SK-N-DZ (cell line): ENCODE results near the gene L1CAM.

Experiments
- DNase-seq: peaks from one replicate; pipeline ENCODE4 v3.0.0-alpha.2; 2015; ENCODE audit warnings: low spot score

The L1CAM gene

DNA sequence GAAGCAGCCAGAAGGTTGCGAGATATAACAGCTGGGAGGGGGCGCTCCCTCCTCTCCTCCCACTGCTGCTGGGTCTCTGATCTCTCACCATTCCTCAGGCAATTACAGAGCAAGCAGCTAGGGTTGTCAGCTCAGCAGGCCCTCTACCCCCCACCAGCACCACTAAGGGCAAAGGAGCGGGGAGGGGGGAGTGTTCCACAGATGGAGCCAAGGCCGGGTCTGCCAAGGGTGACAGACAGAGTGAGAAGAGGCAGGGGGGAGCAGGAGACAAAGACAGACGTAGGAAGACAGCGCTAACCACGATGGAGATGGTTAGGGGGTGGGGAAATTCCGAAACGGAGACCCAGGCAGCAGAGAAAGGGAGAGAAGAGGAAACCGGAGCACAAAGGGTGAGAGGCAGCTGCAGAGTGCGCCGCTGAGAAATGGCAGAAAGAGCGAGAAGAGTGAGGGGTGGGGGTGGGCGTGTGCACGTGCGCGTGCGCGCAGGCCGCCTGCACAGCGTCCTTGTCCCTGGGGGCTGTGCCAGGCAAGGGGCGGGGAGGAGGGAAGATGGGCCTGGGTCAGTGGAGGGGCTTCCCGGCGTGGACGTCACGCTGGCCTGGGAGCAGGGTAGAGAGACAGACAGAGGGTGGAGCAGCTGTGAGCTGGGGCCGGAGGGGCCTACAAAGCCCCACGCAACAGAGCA, 6.9 kb downstream of the L1CAM start:
- peak; percentile 75 for DNase-seq

DNA sequence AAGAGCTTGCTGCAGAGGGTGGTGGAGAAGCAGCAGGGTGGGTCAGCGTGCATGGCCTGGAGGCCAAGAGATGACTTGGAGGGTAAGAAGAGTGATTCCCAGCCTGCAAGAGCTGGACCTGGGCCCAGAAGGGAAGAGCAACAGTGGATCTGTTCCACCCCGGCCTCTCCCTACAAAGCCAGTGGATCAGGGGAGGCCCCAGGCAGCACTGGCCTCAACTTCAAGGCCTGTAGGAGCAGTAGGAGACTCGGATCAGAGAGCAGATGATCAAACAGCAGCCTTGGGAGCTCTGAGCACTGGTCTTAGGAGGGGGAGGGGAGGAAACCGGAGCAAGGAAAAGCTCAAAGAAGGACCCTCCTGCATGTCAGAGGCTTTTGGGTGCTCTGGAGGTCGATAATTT, 7.6 kb downstream of the L1CAM start:
- DNase-seq, result no peak

DNA sequence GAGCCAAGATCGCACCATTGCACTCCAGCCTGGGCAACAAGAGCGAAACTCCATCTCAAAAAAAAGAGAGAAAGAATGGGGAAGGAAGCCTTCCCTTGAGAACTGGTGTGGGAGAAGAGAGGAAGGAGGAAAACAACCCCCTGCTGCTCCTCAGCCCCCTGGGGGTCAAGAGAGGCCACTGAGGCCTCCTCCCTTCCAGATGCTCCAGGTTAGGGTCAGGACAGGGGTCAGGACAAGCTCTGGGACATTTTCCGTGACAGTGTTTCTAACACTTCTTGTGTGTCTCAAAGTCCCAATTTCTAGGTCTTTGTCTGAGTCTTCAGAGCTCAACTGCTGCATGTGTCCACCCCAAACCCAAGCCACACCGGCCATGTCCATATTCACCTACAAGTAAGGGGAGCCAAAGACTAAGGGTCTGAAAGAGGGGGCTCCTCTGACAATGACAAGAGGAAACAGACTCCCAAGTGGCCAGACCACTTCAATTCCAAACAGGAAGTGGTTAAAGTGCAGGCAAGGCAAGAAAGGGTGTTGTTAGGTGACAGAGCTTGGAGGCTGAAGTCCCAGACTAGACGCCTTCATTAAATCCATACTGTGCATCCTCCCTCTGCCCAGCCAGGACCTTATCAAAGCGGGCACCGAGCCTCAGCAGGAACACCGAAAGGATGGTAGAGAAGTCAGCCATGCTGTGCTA, 8.3 kb downstream of the L1CAM start:
- DNase-seq, result no peak

DNA sequence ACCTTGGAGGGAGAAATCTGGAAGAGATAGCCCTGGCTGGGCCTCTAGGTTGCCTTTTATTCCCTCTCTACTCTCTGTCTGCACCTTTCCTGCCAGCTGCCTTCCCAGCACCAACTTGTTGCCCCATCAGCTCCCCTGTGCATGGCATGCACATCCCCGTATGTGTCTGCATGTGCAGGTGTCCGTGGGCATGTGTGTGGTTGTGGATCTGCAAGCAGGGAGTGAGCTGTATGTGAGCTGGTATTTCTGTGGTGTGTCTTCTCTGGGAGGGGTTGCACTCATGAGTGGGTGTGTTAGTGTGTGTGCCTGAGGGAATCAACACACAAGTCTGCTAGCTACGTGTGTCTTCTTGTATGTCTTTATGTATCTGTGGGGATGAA, 9.9 kb downstream of the L1CAM start:
- no peak for DNase-seq

DNA sequence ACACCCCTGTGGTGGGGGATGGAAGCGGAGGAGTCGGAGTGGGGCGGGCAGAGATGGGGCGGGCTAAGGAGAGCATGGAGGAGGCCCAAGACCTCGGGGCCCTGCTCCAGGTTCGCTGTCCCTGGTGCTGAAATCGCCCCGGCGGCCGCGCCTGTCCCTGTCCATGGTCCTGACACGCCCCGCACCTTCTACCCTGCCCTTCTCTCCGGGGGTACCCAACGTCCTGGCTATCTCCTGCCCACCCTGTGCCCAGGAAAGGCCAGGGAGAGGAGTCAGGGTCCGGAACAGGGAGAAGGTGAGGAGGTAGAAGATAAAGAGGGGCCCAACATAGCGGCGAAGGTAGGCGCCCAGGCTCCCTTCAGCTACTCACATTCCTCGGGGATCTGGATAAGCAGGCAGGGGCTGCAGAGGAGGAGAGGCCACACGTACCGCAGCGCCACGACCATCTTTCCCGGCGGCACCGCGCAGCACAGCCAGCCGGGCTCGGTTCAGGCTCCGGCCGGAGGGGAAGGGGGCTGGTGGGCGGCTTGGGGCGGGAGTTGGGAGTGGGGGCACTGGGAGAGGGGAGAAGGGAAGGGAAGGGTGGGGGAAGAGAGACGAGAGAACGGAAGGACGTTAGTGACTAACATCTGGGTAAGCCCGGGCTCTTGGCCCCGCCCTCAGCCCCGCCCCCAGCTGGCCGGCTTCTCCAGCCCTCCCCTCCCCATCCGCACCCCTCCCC, 10.4 kb downstream of the L1CAM start:
- DNase-seq, result no peak

DNA sequence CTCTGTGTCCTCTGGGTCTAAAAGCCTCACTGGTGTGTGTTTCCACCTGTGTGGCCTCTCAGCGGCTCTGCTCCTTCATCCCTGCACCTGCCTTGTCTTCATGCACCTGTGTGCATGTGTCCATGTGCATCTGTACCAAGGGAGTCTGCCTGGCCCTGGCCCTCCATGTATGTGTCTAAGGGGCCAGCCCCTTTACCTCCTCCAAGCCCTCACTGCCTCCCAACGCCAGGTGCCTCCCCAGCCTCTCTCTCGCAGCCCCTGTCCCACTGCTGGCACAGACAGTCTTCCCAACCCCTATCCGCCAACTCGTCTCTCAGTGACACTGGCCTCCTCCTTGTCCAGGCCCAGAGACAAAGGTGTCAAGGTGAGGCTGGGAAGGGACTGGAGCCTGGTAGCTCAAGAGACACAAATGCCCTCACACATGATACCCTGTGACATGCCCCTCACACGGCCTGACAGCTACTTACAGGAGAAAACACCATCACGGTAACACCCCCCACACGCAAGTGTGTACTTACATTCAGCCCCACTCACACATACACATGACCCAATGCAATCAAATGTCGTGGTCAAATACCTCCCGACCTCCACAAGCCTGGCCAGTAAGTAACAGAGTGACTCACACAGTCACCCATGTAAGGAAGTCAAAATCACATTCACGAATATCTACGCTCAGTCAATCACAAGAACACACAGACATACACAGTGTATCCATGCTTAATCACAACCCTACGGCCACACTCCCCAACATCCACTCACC, 11.4 kb downstream of the L1CAM start:
- DNase-seq, result no peak

DNA sequence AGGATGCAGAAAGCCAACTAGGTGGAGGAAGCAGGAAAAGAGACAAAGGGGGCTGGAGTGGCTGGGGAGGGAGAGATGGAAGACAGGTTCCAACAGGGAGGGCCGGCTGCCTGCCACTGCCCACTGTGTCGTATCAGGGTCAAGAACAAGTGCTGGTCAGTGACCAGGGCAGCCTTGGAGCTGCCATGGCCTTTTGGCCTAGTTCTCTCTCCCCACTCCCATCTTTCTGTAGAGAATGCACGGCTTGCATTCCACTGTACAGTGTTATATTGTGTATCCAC, 11.9 kb downstream of the L1CAM start:
- DNase-seq, result no peak

DNA sequence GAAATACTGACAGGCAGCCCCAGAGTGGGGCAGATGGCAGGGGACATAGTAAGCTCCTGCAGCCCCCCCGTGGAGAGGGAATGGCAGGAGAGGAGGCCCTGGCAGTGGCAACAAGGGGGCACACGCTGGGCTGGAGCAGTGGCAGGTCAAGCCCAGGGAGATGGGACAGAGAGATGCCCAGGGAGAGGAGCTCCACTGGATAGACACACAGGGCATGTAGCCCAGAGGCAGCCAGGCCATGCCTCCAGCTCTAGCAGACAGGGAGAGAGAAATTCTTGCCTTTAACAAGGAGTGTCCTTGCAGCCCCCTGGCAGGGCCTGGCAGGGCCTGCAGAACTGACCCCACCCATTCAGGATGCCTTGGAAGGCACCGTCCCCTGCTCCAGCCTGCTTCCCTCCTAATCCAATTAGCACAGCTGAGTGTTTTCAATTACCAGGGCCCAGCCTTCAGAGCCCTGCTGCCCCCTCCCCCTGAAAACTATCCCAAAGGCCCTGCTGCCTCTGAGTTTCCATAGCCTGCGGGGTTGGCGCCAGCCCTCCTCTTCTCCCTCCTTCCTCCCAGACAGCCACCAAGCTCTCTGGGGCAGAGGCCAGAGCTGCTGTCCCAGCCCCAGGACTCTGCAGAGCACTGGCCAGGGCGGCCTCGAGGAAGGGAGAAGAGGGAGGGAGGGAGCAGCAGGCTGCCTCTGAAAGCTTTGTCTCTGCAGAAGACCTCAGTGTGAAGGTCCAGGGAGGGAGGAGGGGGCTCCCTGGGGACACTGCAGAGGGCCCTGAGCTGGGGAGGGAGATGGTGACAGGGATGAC, 12.5 kb downstream of the L1CAM start:
- peak; percentile 94 for DNase-seq

DNA sequence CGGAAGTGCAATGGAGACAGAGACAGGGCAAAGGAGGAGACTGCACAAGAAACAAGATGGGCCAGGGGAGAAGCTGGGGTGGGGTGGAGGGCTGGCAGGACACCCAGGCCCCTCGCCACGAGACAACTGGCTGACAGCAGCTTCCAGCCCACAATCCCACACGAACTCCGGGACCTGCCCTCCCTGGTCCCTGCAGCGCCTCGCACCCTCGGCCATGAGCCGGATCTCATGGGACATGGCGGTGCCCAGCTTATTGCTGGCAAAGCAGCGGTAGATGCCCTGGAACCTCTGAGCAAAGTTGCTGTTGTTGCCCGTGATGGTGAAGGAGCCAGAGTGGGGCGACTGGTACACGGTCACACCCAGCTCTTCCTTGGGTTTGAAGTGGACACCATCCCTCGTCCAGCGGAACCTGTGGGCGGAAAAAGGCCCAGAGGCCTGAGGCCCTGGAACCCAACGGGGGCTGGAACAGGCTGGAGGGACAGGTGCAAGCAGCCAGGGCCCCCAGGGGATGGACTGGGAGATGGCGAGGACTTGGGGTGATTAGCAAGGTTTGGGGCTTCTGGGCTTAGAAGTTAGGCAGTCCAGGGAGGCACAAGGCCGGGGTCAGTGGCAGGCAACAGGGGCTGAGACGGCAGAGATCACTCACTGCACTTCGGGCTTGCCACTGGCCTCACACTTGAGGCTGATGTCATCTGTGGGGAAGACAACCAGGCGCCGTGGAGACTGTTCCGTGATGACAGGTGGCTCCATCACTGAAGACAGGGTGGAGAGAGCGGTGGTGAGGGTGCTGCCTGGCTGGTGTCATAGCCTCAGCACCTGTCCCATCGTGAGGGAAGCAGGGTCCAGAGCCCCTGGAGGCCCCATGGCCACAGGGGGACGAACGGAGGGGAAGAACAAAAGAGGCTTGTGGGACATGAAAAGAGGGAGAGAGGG, 13.8 kb downstream of the L1CAM start:
- DNase-seq, result peak; percentile 54

DNA sequence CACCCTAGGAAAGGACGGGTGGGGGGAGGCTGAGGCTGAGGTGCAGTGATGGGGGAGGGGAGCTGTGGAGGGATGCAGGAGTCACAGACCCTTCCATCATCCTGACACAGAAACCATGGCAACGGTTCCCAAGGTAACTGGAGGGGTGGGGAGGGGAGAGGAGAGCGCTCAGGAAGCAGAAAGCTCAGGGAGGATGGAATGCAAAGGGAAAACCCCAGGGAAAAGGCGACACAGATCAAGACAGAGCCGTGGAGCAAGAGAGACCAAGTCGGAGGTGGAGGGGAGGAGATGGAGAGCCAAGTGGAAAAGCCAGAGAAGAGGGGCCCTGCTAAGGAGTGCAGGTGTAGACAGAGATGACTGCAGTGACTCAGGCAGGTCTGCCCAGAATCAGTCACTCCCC, 14.5 kb downstream of the L1CAM start:
- peak; percentile 87 for DNase-seq

DNA sequence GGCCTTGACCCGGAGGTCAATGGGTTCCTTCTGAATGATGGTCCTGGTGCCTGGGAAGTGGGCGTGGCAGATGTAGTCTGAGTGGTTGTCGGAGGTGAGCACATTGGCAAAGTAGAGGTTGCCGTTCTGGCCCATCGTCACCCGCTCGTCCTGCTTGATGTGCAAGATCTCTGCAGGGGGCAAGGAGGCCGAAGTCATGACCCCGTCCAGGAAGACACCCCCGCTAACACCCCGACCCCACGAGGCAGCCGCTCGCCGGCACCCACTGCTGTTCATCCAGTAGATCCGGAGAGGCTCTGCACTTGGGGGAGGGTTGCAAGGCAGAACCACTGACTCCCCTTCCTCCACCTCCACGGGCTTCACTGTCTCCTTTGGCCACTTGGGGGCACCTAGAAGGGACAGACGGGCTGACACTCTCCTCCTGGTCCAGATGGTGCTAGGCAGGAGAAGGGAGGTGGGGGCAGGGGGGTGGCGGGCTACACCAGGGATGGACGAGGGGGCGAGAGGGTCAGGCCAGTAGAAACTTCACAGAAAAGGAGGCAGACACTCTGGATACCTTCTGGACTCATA, 15.1 kb downstream of the L1CAM start:
- DNase-seq, result no peak

DNA sequence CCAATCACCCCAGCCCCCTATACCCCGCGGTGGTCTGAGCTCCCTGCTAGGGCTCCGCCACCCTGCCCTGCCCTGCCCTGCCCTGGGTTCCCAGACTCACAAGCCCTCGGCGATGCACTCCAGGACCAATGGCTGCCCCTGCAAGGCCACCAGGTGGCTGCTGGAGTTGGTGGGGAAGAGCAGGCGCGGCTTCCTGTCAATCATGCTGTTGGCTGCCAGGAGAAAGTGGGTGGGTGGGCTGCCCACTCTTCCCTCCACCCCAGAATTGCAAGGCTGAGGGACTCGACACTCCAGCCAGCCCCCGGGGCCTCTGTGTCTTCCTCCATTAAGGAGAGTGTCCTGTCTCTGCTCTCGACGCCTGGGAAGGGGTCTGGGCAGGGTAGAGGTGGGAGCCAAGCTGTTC, 15.7 kb downstream of the L1CAM start:
- no peak for DNase-seq

DNA sequence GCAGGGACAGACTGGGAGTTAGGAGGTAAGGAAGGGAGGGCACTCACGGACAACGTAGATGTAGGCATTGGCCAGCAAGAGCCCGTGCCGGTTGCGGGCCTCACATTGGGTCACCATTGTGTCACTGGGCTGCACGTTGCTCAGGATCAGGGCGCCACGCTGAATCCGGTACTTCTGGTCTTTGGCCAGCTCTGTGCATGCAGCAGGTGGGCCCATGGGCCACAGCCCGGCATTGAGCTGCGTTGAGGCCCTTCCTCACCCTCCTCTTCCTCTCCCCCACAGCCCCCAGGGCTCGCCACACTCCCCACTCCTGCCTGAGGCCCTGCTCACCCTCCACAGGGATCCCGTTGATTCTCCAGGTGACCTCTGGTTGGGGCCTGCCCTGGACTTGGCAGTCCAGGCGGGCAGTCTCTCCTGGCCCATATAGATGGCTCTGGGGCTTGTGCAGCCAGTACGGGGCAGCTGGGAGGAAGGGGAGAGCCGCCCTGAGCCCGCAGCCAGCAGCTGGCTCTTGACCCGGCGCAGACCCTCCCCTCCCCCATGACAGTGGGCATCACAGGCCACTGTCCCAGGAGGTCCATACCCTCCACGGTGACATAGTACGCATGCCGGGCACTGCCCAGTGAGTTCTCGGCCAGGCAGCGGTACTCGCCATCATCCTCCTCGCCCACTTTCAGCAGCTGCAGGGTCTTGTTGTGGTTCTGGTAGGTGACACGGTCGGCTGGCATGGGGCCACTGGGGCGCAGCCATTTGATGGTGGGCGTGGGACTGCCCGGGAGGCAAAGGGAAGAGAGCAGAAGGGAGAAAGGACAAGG, 16.3 kb downstream of the L1CAM start:
- no peak for DNase-seq

DNA sequence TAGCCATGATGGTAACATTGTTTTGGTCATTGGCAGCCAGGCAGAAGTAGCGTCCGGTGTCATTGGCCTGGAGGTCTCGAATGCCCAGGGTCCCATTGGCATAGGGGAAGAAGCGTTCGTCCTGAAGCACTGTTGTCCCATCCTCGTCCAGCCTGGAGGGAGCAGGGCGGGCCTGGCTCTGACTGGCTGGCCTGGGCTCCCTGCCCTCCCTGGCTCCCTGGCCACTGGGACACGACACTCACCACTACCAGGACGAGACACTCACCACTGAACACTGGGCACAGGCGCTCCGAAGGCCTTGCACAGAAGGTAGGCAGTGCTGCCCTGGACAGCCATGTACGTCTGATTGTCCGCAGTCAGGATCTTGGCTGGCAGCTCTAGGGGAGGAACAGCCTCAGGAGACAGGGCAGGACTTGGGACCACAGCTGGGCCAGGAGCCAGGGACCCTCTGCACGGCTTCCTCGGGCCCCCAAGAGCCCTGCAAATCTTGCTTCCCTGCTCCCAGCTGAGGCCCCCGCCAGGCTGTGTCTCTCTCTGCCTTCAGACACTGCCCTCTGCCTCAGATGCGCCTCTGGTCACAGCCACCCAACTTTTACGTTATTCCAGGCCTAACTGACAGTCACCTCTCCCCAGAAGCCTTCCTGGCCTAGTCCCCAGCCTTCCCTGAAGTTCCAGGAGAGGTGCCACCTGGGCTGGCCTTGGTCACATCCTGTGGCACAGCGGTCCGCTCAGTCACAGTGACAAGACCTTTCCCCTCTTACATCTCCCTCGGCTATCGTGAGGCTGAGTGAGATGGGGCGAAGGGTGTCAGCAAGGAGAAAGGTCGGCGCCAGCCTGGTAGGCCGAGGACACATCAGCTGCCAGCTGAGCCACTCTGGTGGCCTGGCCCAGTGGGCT, 17.1 kb downstream of the L1CAM start:
- DNase-seq, result no peak

DNA sequence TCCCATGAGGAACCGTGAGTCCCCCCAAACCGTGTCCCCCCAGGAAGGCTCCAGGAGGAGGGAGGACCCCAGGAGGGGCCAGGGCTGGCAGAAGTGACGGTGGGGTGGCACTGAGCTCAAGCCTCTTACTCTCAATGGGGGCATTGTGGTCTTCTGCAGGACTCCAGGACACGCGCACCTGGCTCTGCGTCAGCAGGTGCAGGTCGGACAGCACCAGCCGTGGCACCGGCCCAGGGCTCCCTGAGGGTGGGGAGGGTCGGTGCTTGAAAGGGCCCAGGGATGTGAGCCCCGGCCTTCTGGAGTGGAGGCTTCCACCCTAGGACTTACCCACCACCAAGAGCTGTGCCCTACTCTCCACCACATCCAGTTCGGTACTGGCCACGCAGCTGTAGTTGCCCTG, 18.3 kb downstream of the L1CAM start:
- DNase-seq, result no peak

DNA sequence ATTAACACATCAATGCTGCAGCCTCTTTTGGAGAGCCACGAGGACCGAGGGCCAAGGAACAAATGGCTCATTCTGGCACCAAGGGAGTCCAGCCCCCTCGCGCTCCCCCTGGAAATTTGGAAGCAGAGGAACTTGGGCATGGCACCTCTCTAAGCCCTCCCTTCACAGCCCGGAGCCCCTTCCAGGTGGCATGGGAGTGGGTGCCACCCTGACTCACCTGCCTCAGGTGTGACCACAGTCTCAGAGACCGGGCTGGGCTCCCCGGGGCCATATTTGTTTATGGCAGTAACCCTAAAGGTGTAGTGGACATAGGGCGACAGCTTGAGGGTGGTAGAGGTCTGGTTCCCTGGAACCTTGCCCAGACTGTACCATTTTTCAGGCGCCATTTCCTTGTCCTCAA, 18.8 kb downstream of the L1CAM start:
- DNase-seq, result no peak

DNA sequence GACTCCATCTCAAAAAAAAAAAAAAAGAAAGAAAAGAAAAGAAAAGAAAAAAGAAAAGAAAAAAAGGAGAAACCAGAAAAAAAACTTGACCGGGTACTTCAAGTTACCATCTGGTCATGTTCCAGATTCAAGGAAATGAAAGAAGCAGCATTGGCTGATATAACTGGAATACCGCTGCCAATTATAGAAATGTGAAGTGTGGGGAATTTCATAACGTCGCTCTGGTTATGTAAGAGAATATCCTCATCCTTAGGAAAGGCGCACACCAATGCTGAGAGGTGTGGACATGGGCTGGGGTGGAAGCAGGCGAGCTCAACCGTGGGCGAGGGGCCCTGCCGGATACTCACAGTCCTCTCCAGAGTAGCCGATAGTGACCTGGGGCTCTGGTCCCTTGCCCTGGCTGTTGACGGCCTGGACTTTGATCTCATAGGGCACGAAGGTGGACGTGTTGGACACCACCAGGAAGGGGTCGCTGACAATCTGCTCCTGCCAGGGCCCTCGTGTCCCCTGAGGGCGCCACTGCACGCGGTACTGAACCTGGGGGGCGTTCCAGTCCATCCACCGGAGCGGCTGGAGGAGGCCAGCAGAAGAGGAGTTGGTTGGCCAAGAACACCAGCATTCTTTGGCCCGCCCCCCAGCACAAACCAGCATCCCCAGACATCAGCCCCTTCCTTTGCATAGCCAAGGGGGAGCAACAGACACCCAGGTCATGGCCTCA, 19.5 kb downstream of the L1CAM start:
- no peak for DNase-seq

DNA sequence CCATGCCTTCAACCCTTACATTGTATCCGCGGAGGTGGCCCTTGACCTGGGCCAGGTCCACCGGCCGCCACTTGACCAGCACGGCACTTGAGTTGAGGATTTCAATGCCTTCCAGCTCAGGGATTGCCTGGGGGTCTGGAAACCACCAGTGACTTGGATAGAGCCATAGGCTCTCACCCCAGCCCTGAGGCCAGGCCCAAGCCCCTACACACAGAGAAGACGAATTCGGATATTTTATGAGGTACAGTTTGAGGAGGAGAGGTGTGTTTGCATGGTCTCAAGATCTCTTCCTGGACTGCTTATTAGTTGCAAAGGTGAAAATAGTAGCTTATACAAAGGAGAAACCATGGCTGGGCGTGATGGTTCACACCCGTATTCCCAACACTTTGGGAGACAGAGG, 20.3 kb downstream of the L1CAM start:
- DNase-seq, result no peak
